ENCODE measurements around the gene GABRG3. TPM values are rescaled to one million over a fixed set of nuclear protein-coding genes. Genes with fewer than 3 reads are reported as not detected.

Gene GABRG3
- total and polyA plus RNA-seq, 9 of the 15 experiments (the other 6 are each of a cell fraction or from before 2014, with no cell fraction given) = 4.0 to 15.1 (median 11.2) TPM

GRCh38 chr15:27092390-27092789 is 121.4 kb downstream of the GABRG3 start:
- ChIA-PET POLR2A (no interaction called here), CTCF (ENCODE audit: low intra/inter-chr PET ratio) (no interaction called here)
- H3K9ac ChIP-seq (ENCODE audit: insufficient read depth in 1 of 2, low read depth in 2 of 2, low read length in 2 of 2) = 0 out of 4 replicates have a peak overlapping the region, but pooled peaks of 1 of the 2 experiments have one; percentile 53
- no peaks in the 10 kb centered on the region for H3K27me3 ChIP-seq (ENCODE audit: control insufficient read depth in 2 of 2, insufficient read depth in 2 of 2, low read length in 2 of 2)
- H3K9me1 ChIP-seq (ENCODE audit: control insufficient read depth, insufficient read depth, low read length) = no peaks in the 10 kb centered on the region
- TF ChIP-seq MEIS2 (IDR thresholded peaks at IDR 0.05; ENCODE audit: partially characterized antibody) (peak; percentile 17), TEAD2 (tag; IDR thresholded peaks at IDR 0.05) (no peak), ZBTB33 (CRISPR knock-in tag; IDR thresholded peaks at IDR 0.05) (peak; percentile 53; the same call in 1 of the 2 replicates), PBX2 (CRISPR knock-in tag; IDR thresholded peaks at IDR 0.05; ENCODE audit: low read depth) (no peak), PBX2 (tag; conservative IDR thresholded peaks at IDR 0.05; ENCODE audit: low read depth) (0 out of 2 replicates have a peak, but pooled peaks have one; percentile 8), ZNF23 (CRISPR knock-in tag; IDR thresholded peaks at IDR 0.05) (no peak)
- H3K9me3 ChIP-seq (replicated peaks; ENCODE audit: control insufficient read depth, insufficient read depth, low read depth, low read length) = peaks cover 4% of the 10 kb centered on the region
- peak overlapping the region; percentile 70; the same call in 1 of the 3 replicates for H3K27ac ChIP-seq (ENCODE audit: extremely low read depth, low read depth, low read length)
- peaks cover 18 to 24% of the 10 kb centered on the region in 2 experiments for H3K4me1 ChIP-seq (replicated peaks in 1 of 2; ENCODE audit: control insufficient read depth in 2 of 2, insufficient read depth in 2 of 2, low read length in 2 of 2)
- no TSS peak for BruUV-seq (replicated peaks)
- WGBS (ENCODE audit: insufficient coverage, low coverage, missing lambda C conversion rate) = 50% methylated on average over 10 of the region's 10 CpGs
- H3K36me3 ChIP-seq (ENCODE audit: control insufficient read depth, insufficient read depth, low read length) = peaks cover 28% of the 10 kb centered on the region
- no peak for FAIRE-seq
- H3K79me2 ChIP-seq (ENCODE audit: control insufficient read depth, insufficient read depth, low read length) = peaks cover 86% of the 10 kb centered on the region
- H4K20me1 ChIP-seq (replicated peaks; ENCODE audit: control insufficient read depth, insufficient read depth, low read length) = no peaks in the 10 kb centered on the region; the same call in 1 of the 2 replicates
- no peak for DNase-seq (ENCODE audit: extremely low read depth in 1 of 4, low spot score in 3 of 4)
- in situ Hi-C loops (cut with MboI) = no loop called here
- no peak overlapping the region for H3K4me3 ChIP-seq
- no peak overlapping the region for H2AFZ ChIP-seq (ENCODE audit: low read depth, low read length)
- intact Hi-C loops (cut with micrococcal nuclease) = no loop called here
- no peak for ATAC-seq
- H3K4me2 ChIP-seq (ENCODE audit: insufficient read depth, low read length) = peak overlapping the region; percentile 67

Data from K562 (cell line).